Astrocyte (in vitro differentiated cells and primary cell): ENCODE data around the gene PAX3.

Experiments
- EZH2 ChIP-seq: IDR thresholded peaks from 2 replicates; pipeline ENCODE4 v1.6.1; 2012; ENCODE audit warnings: mild to moderate bottlenecking, low read length, inconsistent platforms; ENCODE audit not compliant: insufficient read depth
- TF ChIP-seq, protein P1 (sequence below): IDR thresholded peaks from 2 replicates; pipeline ENCODE4 v1.5.1; 2011; ENCODE audit warnings: low read depth, mild to moderate bottlenecking, inconsistent platforms, low read length, moderate library complexity; ENCODE audit not compliant: insufficient read depth

DNA sequence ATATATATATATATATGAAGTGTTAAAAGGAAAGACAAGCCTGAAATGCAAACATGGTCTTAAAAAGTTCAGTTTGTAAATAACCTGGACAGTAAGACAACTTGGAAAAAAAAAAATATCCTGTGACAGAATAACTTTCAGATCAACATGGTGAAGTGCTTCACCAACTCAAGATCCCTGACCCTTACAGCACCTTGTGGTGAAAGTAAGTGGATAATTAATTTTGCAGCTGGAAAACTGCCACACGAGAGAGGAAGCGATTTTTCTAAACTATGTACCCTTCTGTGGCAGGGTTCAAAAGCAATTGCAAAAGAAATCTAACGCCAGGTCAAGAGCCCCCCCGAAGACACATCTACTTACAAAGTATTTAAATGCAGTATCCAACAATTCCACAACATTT, 95.8 kb downstream of the PAX3 start:
- TF ChIP-seq, protein P1, sequence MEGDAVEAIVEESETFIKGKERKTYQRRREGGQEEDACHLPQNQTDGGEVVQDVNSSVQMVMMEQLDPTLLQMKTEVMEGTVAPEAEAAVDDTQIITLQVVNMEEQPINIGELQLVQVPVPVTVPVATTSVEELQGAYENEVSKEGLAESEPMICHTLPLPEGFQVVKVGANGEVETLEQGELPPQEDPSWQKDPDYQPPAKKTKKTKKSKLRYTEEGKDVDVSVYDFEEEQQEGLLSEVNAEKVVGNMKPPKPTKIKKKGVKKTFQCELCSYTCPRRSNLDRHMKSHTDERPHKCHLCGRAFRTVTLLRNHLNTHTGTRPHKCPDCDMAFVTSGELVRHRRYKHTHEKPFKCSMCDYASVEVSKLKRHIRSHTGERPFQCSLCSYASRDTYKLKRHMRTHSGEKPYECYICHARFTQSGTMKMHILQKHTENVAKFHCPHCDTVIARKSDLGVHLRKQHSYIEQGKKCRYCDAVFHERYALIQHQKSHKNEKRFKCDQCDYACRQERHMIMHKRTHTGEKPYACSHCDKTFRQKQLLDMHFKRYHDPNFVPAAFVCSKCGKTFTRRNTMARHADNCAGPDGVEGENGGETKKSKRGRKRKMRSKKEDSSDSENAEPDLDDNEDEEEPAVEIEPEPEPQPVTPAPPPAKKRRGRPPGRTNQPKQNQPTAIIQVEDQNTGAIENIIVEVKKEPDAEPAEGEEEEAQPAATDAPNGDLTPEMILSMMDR: no peak
- TF ChIP-seq EZH2: no peak
